Esophagus squamous epithelium (tissue), 4 donors: ENCODE measurements around the gene MRPL11.

Source experiments
- CTCF ChIP-seq, 6 experiments: fragments of 450-650 bp in 4 of 6; fragments of 200-600 bp in 2 of 6; sonication (generic) in 2 of 6; IDR thresholded peaks; one replicate each; pipeline ENCODE4 v1.5.1; 2016 to 2019; ENCODE audit warnings: antibody characterized with exemption in 6 of 6, mild to moderate bottlenecking in 4 of 6, moderate library complexity in 4 of 6
- POLR2A ChIP-seq, 4 donors: fragments of 450-650 bp; IDR thresholded peaks; one replicate each; pipeline ENCODE4 v1.6.1; 2017; ENCODE audit warnings: antibody characterized with exemption in 4 of 4, mild to moderate bottlenecking in 4 of 4, moderate library complexity in 3 of 4

GRCh38 chr11:66393954-66394353, 44.7 kb downstream of the MRPL11 start:
- TF ChIP-seq CTCF (IDR thresholded peaks at IDR 0.05), result no peak
- no peak for TF ChIP-seq POLR2A (IDR thresholded peaks at IDR 0.05)
